Measurements from ENCODE around the gene IQGAP2.

GRCh38 chr5:76595755-76596481 lies 192.8 kb downstream of the IQGAP2 start:
- TF ChIP-seq ARNT (IDR thresholded peaks at IDR 0.05): no peak
- no peak for TF ChIP-seq FOXK2 (IDR thresholded peaks at IDR 0.05)
- no peak for TF ChIP-seq ZNF384 (IDR thresholded peaks at IDR 0.05)
- no peak for TF ChIP-seq BHLHE40 (IDR thresholded peaks at IDR 0.05; ENCODE audit: borderline replicate concordance)
- no peak for TF ChIP-seq NFRKB (IDR thresholded peaks at IDR 0.05)
- no peak for TF ChIP-seq ELF4 (IDR thresholded peaks at IDR 0.05)
- no peak for TF ChIP-seq CTBP1 (IDR thresholded peaks at IDR 0.05; ENCODE audit: borderline replicate concordance)
- no peak for TF ChIP-seq SP1 (IDR thresholded peaks at IDR 0.05)
